ENCODE results near the gene ZNF785.
A peak's percentile ranks its signal among the peaks of the same experiment; 100 is the strongest.
"Not testable (repeated sequence)": the region's sequence is repeated elsewhere in the genome, so short reads cannot be mapped to it uniquely, and the experiment has no call there.

ZNF785 gene

DNA sequence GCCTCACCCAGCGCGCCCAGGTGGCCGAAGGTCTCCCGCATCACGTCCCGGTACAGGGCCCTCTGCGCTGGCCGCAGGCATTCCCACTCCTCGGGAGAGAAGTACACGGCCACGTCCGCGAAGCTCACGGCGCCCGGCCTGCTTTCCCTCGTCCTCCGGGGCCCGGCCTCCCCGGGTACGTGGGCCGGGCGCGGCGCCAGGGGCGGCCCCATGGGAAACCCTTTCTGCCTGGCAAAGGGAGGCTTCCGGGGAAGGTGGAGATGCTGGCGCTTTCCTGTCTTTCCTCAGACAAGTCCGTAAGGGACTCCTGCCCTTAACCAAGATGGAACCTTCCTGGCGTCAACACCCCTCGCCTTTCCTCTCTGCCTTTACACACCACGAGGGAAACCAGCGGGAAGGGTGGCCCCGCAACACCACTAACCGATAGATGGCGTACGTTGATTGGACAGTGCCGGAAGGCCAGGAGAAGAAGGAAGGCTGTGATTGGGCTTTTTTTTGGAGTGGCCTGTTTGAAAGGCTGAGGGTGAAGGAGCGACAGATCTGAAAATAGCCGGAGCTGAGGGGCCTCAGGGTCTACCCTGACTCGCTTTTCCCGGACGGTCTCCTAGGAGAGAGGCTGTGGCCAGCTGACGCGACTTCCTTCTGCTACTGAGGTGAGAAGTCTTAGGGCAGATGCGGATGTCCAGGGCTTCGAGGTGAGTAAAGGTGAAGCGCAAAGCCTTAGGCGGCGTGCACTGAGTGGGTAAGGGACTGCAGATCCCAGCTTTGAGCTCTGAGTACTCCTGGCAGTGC lies at the start of gene ZNF785:
Gene ZNF785, minus strand, starts transcription at position 298 of the 792 bp plus-strand sequence. Its CDS starts 86 bp downstream, at position 212.
- peak; percentile 84 for DNase-seq

DNA sequence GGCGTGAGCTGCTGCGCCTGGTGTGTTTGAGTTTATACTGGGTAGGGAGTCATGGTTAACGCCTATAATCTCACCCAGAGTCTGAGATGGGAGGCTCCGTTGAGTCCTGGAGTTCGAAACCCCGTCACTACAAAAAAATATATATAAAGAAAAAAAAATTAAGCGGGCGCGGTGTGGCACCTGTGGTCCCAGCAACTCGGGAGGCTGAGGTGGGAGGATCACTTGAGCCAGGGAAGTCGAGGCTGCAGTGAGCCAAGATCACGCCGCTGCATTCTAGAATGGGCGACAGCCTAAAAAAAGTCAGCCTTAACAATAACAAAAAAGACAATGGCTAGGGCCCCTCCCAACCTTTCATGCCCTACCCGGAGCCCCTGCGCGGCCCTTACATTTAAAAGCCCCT lies 48.0 kb upstream of the ZNF785 start:
- no peak for DNase-seq

DNA sequence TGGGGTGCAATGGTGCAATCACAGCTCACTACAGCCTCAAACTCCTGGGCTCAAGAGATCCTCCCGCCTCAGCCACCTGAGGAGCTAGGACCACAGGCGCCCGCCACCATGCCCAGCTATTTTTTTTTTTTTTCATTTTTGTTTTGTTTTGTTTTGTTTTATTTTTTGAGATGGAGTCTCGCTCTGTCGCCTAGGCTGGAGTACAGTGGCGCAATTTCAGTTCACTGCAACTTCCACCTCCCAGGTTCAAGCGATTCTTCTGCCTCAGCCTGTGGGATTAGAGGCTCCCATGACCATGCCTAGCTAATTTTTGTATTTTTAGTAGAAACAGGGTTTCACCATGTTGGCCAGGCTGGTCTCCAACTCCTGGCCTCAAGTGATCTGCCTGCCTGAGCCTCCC lies 47.0 kb upstream of the ZNF785 start:
- DNase-seq: not testable (repeated sequence)

DNA sequence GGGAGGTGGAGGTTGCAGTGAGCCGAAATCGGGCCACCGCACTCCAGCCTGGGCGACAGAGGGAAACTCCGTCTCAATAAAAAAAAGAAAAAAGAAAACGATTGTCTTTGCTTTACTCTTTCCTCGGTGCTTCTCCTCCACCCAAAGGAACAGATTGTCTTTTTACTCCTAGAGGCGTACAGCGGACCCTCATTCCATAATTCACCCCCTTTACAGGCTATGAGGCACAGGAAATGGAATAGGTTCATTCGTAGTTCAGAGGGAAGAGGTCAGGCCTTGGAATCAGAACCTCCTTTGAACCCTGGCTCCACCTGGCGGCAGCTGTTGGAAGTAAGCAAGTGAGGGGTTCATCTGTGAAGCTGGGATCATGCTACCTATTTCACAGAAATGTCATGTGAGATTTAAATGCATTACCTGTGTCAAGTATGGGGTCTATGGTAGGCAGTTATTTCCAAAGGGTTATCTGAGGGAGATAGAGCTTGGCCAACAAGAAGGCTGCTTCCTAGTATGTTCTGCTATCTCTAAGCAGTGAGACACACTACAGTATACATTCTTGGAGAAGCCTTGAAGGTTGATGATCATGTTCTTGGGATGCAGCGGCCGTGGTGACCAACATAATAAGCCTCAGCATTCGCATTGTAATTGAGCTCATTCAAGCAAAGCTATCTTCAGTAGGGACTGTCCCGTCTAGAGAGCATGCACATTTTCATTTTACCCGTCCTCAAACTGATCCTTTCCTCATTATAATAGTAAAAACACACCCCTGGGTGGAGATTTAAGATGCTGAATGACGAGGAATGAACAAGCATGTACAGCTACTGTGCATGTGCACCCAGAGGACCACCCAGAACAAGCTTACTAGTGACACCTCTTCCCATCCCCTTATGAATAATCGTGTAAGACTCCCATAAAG lies 43.4 kb upstream of the ZNF785 start:
- peak; percentile 29 for DNase-seq

DNA sequence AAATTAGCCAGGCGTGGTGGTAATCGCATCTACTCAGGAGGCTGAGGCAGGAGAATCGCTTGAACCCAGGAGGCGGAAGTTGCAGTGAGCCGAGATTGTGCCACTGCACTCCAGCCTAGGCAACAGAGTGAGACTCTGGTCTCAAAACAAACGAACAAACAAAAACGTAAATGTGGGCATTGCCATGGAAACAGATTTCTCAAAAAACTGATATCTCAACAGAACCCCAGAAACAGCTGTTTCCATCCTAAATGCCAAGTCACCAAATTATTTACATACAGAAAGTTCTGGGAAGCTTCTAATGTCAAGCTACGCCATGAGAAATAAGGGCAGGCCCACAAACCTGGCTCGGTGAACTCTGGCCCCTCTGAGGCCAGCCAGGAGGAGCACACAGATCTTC lies 40.7 kb upstream of the ZNF785 start:
- no peak for DNase-seq

DNA sequence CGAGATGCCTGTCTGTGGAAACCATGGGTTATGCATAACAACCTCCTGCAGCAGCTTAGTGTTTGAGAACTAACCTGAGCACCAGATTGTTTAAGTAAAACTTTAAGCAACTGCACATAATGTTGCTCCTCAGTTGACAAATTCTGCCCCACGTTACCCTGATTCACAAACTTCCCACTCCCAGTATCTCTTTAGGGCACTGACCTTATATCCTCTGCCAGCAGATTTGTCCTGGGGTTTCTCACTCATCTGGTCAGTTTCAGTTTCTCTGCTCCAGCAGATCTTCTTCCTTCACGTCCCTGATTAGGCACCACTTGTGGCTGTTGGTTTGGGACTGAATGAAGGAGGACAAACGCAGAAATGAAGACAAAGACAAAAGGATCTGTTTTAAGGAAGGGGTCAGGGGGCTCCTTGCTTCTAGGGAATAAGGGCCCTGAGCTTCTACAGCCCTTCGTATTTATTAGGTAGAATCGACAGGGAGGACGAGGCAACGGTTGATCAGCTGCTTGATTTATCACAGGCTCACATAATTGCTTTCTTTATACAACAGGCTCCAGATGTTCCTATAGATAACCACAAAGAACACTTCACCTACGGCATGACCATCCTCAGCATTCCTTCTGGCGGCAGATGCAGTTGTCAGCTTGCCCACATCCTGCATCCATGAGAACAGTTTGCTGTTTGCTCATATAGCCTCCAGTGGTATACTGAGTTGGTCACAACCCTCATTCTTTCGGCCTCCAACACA lies 38.2 kb upstream of the ZNF785 start:
- DNase-seq: no peak

DNA sequence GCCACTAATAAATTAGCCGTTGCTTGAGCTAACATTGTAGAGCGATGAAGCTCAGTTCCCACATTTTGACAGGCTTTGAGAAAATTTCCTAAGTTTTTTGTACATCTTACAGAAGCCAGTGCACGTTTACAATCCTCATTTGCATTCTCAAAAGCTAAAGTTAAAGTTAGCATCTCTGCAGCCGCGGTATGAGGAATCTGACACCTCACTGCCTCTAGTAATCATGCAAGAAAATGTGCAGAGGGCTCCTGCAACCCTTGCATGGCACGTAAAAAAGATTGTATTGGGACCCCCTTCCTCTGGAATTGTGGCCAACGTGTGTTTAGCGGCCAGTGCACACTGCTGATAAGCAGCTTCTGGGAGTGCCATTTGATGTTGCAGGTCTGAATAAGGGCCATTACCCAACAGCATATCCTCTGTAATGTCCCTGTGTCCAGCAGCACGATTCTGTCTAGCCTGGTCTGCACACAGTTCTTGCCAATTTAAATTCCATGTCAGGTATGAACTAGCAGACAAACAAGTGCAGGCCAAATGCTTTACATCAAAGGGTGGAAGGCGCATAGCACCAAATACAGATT lies 37.0 kb upstream of the ZNF785 start:
- DNase-seq: no peak

DNA sequence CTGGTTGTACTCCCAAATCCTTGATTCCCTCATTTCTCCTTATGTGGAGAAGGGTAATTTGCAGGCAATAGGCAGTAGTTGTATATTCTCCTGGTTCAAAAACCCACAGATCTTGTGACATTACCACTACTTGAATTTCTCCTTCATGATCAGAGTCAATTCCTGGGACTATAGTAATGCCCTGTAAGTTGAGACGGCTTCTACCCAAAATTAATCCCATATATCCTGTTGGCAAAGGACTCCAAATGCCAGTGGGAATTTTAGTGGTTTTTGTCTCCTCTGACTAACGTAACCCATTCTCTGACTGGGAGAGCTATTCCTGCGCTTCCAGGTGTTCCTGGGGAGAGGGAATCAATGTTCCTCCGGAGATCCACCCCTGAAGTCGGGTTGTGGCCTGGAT lies 36.3 kb upstream of the ZNF785 start:
- no peak for DNase-seq

DNA sequence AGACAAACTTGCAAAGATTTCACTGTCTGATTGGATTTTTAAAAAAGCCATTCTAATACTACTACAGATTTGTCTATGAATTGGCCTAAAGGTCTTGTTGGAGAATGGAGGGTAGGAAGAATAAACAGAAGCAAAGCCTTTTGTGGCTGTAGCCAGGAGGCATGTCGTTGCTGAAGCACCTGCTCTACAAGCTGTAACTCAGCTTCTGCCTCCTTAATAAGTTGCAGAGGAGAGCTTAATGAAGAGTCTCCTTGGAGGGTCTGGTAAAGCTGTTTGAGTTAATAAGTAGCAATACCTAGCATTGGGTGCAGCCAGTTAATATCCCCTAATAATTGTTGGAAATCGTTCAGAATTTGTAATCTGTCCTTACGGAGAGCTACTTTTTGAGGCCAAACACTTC lies 34.7 kb upstream of the ZNF785 start:
- no peak for DNase-seq

DNA sequence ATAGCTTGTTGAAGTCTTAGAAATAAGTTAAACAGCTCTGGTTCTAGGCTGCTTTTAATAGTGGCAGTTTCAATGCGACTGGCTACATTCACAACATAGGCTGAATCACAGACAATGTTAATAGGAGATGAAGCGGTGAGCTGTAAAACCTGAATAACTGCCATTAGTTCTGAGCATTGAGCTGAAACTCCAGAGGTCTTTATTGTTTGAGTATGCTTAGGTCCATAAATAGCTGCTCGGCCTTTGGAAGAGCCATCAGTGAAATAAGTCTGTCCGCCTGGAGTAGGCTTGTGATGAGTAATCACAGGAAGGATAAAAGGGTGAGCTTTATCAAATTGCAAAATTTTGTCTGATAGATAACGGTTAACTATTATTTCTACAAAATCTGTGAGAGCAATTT lies 34.1 kb upstream of the ZNF785 start:
- DNase-seq: no peak

DNA sequence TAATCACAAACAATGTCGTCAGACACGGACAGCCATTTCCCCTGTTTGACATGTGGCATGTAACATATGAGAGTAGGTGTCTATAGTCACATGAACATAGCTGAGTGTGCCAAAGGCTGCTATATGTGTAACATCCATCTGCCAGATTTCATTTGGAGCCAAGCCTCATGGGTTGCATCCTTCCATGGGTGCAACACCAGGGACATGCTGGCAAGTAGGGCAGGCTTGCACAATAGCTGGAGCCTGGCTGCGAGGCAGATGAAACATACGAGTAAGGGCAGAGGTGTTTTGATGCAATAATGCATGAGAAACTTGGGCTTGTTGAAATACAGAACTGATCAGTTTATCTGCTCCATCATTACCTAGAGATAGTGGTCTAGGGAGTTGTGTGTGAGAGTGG lies 33.7 kb upstream of the ZNF785 start:
- DNase-seq: no peak

DNA sequence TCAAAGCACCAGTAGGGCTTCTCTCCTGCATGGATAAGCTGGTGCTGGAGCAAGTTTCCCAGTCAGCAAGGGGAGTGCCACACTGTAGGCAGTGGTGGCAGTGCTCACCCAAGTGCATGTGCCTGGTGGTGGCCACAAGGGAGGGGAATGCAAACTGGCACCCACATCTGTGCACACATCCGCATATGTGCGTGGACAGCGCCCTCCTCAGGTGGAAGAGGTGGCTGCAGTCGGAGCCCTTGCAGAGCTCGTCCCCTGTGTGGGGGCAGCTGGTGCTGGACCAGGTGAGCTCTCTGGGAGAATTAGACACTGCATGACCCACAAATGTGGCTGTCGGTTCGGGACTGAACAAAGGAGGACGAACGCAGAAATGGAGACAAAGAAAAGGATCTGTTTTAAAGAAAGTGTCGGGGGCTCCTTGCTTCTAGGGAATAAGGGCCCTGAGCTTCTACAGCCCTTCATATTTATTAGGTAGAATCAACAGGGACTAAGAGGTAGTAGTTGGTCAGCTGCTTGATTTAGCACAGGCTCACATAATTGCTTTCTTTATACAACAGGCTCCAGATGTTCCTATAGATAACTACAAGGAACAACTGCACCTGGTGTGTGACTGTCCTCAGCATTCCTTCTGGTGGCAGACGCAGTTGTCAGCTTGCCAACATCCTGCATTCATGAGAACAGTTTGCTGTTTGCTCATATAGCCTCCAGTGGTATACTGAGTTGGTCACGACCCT lies 30.0 kb upstream of the ZNF785 start:
- no peak for DNase-seq

DNA sequence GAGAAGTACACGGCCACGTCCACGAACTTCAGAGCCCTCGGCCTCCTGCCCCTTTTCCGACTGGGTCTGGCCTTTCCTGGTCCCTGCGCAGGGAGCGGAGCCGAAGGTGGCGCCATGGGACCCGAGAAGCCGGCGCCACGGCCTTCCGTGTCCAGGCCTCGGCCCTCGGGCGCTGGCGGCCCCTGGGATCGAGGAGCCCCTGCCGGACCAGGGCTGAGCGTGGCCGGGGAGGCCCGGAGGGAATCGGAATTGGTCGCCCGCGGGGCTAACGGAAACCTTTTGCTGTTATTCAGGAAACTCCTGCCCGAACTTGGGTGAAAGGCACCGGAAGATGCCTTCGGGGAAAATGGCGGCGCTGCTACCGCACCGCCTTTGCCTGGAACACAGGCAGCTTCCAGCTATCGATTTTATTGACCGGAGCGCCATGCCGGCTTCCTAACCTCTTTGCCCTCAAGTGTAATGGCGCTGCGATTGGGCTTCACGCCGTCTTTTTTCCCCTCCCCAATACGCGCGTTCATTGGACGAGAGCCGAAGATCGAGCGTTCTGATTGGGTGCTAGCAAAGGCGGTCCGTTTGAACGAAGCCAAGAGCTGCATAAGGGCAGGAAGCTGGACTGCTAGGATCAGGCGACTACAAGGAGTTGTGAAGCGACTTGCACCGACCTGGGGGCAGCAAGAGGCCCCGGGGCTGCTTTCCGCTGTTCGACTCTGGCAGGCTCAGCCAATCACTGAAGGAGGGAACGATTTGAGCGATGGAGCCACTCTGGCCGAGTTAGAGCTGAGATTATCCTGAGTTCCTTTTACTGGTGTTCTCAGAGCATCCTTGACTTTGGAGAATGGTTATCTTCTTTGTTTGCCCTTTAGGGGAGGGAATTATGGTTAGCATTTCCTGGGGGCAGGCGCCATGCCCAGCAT lies 24.7 kb upstream of the ZNF785 start, which contains the start of gene ZNF689:
Gene ZNF689, minus strand, starts transcription at position 464 of the 914 bp plus-strand sequence. Its CDS starts 348 bp downstream, at position 116.
- DNase-seq: peak; percentile 54

DNA sequence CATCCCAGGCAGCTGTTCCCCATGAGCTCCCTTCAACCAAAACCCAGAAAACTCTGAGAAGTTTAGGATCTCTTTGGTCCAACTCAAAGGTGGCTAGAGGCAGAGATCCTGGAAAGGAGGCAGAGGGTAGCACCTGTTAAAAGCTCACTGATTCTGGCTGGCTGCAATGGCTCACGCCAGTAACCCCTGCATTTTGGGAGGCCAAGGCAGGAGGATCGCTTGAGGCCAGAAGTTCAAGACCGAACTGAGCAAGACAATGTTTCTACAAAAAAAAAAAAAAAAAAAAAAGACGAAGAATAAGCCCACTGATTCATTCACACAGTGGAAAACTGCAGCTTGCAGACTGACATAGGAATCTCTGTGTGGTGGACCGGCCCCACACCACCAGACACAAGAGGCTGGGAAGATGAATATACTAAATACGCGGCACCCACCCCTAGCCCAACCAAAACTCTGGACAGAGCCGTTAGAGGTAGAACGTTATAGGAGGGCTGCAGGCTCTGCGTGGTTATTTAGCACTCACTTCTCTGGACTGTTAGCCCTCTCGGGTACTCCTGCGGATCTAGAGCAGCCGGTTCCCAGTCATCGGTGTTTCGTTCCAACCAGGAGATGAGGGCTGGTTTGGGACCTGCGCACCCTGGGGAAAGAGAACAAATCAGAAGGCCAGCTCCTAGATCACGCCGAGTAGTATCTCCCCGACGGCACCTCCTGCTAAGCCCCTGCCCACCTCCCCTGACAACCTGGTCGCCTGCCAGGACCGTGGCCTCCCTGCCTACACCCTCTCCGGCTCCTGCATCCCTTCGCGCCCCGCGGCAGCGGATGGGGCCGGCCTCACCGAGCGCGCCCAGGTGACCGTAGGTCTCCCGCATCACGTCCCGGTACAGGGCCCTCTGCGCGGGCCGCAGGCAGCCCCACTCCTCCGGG lies 23.8 kb upstream of the ZNF785 start:
- no peak for DNase-seq

DNA sequence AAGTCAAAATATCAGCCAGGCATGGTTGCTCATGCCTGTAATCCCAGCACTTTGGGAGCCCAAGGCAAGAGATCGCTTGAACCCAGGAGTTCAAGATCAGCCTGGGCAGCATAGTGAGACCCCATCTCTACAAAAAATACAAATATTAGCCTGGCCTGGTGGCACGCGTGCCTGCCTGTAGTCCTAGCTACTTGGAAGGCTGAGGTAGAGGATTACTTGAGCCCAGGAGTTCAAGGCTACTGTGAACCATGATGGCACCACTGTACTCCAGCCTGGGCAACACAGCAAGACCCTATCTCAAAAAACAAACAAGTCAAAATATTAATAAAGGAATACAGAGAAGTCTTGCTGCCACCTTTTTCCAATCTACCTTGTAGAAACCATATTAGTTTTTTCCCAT lies 20.5 kb upstream of the ZNF785 start:
- DNase-seq: no peak

DNA sequence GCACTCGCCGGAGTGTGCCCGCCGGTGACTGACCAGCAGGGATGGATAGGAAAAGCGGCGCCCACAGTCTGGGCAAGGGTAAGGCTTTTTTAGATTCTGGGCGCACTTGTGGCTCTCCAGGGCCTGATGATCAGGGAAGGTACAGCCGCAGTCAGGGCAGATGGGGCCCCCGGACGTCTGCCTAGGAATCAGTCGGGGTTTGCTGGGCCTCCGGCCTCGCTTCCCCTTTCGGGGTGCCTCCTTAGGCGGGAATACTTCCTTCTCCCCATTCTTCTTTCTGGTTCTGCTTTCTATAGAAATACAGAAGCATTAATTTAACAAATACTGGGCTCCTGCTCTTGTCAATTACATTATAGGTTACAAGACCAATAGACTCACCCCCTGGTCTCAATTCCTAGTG lies 19.7 kb upstream of the ZNF785 start:
- no peak for DNase-seq

DNA sequence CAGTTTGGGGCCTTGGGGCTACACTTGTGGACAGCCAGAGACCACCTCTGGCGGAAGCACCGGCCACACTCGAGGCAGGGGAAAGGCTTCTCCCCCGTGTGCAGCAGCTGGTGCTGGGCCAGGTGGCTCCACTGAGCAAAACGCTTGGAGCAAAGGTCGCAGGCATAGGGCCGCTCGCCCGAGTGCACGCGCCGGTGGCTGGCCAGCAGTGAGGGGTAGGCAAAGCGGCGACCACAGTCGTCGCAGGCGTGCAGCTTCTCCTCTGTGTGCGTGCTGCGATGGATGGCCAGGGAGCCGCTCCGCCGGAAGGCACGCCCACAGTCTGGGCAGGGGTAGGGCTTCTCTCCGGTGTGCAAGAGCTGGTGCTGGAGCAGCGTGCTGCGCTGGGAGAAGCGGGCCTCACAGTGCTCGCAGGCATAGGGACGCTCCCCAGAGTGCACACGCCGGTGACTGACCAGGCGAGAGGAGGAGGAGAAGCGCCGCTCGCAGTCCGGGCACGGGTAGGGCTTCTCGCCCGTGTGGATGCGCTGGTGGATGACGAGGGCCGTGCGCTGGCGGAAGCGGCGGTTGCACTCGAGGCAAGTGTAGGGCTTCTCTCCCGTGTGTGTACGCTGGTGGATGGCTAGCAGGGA lies 18.9 kb upstream of the ZNF785 start:
- DNase-seq: no peak

DNA sequence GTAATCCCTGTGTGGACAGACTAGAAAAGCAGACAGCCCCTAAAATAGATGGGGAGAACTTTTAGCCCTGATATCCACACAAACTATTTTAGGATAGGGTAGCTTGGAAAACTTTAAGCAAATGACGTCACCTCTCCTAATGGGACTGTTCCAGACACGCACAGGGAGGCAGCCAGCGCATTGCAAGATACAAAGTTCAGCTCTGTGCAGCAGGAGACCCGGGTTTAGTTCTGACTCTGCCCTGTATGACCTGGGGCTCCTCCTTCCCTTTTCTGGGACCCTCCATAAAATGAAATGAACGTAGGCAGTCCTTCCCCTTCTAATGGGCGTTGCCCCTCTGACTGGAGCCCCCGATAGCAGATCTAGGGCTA lies 18.4 kb upstream of the ZNF785 start:
- no peak for DNase-seq

DNA sequence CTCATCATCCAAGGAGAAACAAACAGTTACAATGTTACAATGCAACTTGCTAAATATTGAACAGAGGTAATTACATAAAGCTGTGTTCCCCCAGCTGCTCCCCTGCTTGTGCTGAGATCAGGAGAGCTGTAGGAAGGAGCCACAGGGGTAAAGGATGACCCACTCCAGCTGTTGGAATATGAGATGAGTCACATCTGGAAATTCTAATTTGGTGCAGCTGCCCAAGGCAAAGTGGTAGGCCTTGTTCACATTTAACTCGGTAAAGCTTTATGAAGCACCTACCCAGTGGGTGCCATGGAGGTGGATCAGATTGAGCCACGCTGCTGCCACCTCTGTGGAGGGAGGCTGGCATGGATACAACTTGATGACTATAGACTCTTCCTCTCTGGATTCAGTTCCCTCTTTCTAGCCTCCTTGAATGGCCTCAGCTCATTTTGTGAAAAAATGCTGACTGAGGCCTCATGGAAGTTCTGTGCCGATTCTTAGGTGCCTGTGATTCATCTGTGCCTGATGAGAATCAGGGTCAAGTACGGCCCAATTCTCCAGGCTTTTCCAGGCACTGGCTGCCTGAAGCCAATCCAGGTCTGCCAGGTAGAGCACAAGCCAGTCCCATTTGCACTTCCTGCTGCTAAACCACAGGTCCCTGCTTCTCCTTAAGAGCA lies 17.2 kb upstream of the ZNF785 start:
- DNase-seq: no peak

Data from NCI-H187 treated with DMSO at 0.1 percent for 48 hours (cell line).